Tibial nerve (tissue), 3 donors: ENCODE results near the gene CFAP73.

ENCODE experiments used
- CTCF ChIP-seq, 5 experiments: fragments of 200-600 bp in 3 of 5; fragments of 450-650 bp in 2 of 5; sonication (generic) in 3 of 5; IDR thresholded peaks; one replicate each; pipeline ENCODE4 v1.5.1; 2016 to 2019; ENCODE audit warnings: antibody characterized with exemption in 5 of 5, mild to moderate bottlenecking in 3 of 5, moderate library complexity in 2 of 5
- POLR2A ChIP-seq, 2 donors: fragments of 450-650 bp; IDR thresholded peaks; one replicate each; pipeline ENCODE4 v1.6.1; 2017; ENCODE audit warnings: antibody characterized with exemption in 2 of 2, mild to moderate bottlenecking in 2 of 2, moderate library complexity in 2 of 2

- TF ChIP-seq CTCF (IDR thresholded peaks at IDR 0.05), result no peak
- TF ChIP-seq POLR2A (IDR thresholded peaks at IDR 0.05), result no peak
Observed at GRCh38 chr12:113133666-113134065, 15.9 kb upstream of the CFAP73 start.
